Osteocyte (in vitro differentiated cells): Measurements from ENCODE around the gene NME8. TPM values are rescaled to one million over a fixed set of nuclear protein-coding genes. Genes with fewer than 3 reads are reported as not detected.
A peak's percentile ranks its signal among the peaks of the same experiment; 100 is the strongest.

Experiments used
- DNase-seq: peaks from one replicate; pipeline ENCODE4 v3.0.0; 2021; ENCODE audit warnings: mixed read lengths; ENCODE audit not compliant: unreplicated experiment; ENCODE audit errors: extremely low spot score
- H3K27ac Mint-ChIP-seq: one replicate; pipeline ENCODE4 v1.8.0; 2021; ENCODE audit warnings: mild to moderate bottlenecking, mixed read lengths; ENCODE audit not compliant: unreplicated experiment
- H3K27me3 Mint-ChIP-seq: one replicate; pipeline ENCODE4 v1.8.0; 2021; ENCODE audit warnings: mixed read lengths; ENCODE audit not compliant: unreplicated experiment
- H3K36me3 Mint-ChIP-seq: one replicate; pipeline ENCODE4 v1.8.0; 2021; ENCODE audit warnings: mixed read lengths; ENCODE audit not compliant: unreplicated experiment
- H3K4me1 Mint-ChIP-seq: one replicate; pipeline ENCODE4 v1.8.0; 2021; ENCODE audit warnings: mixed read lengths; ENCODE audit not compliant: unreplicated experiment
- H3K4me3 Mint-ChIP-seq: one replicate; pipeline ENCODE4 v1.8.0; 2021; ENCODE audit warnings: mild to moderate bottlenecking, moderate library complexity, mixed read lengths; ENCODE audit not compliant: unreplicated experiment
- H3K9me3 Mint-ChIP-seq: one replicate; pipeline ENCODE4 v1.8.0; 2021; ENCODE audit warnings: mixed read lengths; ENCODE audit not compliant: unreplicated experiment
- total RNA-seq: library from RNA; stranded (reverse); gene quantifications from 2 replicates; pipeline ENCODE4 v1.2.1, GENCODE V29; 2021
- TF ChIP-seq, protein P1 (sequence below): fragments of 200-600 bp; sonication (generic); IDR thresholded peaks from 2 replicates; pipeline ENCODE4 v1.5.0; 2021; ENCODE audit warnings: antibody characterized with exemption, mild to moderate bottlenecking, moderate library complexity

The NME8 gene
- total RNA-seq, 1 donor from 2014 or later, result not detected

DNA sequence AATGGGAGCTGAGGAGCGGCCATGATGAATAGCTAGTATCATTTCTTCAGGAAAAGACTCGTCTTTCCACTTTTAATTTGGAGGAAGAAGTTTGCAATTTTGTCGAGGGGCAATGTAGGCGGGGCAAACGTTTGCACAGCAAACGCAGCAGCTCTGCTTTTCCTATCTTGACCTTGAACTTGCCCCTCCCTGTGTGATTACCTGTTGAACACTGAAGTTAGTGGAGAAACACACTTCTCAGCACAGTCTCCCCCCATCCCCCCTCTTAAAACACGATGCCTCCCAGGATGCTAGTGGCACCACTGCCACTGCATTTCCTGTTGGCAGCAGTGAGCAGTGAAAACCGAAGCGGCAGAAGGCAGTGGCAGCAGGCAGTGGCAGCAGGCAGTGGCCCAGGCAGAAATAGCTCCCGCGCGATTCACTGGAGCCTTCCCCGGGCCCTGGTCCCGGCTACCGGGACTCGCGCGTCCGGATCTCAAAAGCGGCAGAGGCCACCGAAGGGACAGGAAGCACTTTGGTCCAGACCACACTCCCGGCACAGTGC is 72.0 kb downstream of the NME8 start, which contains the start of gene EPDR1:
Gene EPDR1, plus strand, starts transcription at position 336 of the 544 bp plus-strand sequence. CDS start 300 bp downstream, outside the sequence.
- peak; percentile 84 for DNase-seq
- peaks cover 5% of the 10 kb centered on the region for H3K9me3 Mint-ChIP-seq
- H3K4me1 Mint-ChIP-seq, result peaks cover 26% of the 10 kb centered on the region
- peaks cover 35% of the 10 kb centered on the region for H3K27me3 Mint-ChIP-seq
- peak within 1 kb of the TSS; percentile 85 for H3K4me3 Mint-ChIP-seq
- TF ChIP-seq, protein P1, sequence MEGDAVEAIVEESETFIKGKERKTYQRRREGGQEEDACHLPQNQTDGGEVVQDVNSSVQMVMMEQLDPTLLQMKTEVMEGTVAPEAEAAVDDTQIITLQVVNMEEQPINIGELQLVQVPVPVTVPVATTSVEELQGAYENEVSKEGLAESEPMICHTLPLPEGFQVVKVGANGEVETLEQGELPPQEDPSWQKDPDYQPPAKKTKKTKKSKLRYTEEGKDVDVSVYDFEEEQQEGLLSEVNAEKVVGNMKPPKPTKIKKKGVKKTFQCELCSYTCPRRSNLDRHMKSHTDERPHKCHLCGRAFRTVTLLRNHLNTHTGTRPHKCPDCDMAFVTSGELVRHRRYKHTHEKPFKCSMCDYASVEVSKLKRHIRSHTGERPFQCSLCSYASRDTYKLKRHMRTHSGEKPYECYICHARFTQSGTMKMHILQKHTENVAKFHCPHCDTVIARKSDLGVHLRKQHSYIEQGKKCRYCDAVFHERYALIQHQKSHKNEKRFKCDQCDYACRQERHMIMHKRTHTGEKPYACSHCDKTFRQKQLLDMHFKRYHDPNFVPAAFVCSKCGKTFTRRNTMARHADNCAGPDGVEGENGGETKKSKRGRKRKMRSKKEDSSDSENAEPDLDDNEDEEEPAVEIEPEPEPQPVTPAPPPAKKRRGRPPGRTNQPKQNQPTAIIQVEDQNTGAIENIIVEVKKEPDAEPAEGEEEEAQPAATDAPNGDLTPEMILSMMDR, result peak; percentile 42
- H3K36me3 Mint-ChIP-seq, result no peaks in the 10 kb centered on the region
- peak within 1 kb of the TSS; percentile 78 for H3K27ac Mint-ChIP-seq

DNA sequence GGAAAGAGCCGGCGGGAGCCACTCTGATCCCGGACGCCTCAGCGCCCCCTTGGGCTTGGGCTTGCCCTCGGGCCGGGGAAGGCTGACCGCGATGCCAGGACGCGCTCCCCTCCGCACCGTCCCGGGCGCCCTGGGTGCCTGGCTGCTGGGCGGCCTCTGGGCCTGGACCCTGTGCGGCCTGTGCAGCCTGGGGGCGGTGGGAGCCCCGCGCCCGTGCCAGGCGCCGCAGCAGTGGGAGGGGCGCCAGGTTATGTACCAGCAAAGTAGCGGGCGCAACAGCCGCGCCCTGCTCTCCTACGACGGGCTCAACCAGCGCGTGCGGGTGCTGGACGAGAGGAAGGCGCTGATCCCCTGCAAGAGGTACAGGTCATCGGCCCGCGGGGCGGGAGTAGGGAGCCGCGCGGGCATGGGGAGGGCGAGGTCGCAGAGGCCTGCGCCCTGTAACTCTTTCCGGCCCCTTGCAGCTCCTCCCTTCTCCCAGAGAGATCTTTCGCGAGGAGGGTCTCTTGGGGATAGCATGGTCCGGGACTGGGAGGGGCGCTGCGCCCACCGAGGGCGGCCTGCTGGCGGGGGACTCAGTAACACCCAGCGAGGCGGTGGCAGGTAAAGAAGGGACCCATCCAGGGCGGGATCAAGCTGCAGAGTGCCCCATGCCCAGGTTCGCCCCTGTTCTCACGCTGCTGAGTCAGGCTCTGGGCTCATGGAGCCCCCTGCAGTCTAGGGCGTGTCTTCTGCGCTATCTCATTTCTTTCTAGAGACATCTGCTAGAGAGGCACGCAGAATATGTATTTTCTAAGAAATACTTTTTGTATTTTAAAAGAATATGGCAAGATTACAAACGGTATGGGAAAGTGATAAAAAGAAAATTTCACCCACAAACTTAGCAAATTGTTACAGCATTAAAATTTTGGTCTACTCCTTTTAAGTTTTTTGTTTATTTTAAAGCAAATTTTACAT is 72.7 kb downstream of the NME8 start:
- peak overlapping the region; percentile 85 for H3K4me3 Mint-ChIP-seq
- peaks cover 22% of the 10 kb centered on the region for H3K4me1 Mint-ChIP-seq
- peak overlapping the region; percentile 78 for H3K27ac Mint-ChIP-seq
- H3K27me3 Mint-ChIP-seq, result peaks cover 29% of the 10 kb centered on the region
- H3K36me3 Mint-ChIP-seq, result peaks cover under 1% of the 10 kb centered on the region
- peak; percentile 84 for DNase-seq
- H3K9me3 Mint-ChIP-seq, result peaks cover 7% of the 10 kb centered on the region
- TF ChIP-seq, protein P1, result peak; percentile 28

DNA sequence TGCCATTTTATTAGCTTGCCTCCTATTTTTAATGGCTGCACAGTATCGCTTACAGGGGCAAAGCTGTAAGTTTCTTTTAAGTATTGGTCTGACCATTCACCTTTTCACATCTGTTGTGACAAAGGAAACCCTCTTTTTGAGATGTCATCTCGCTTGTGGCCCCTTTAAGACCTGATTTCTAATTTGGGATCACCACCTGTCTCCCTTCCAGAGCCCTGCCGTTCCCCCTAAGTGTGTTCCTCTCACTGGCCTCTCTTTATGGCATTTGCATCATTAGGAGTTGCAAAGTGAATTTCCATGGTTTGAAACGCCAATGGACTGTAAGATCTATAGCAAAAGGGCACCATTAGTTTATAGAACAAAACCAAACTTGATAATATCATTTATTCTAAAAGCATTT is 73.5 kb downstream of the NME8 start:
- peaks cover 5% of the 10 kb centered on the region for H3K36me3 Mint-ChIP-seq
- DNase-seq, result no peak
- peaks cover 9% of the 10 kb centered on the region for H3K9me3 Mint-ChIP-seq
- H3K27ac Mint-ChIP-seq, result no peak overlapping the region
- peaks cover 18% of the 10 kb centered on the region for H3K4me1 Mint-ChIP-seq
- peak overlapping the region; percentile 81 for H3K4me3 Mint-ChIP-seq
- H3K27me3 Mint-ChIP-seq, result peaks cover 27% of the 10 kb centered on the region
- TF ChIP-seq, protein P1, result no peak

DNA sequence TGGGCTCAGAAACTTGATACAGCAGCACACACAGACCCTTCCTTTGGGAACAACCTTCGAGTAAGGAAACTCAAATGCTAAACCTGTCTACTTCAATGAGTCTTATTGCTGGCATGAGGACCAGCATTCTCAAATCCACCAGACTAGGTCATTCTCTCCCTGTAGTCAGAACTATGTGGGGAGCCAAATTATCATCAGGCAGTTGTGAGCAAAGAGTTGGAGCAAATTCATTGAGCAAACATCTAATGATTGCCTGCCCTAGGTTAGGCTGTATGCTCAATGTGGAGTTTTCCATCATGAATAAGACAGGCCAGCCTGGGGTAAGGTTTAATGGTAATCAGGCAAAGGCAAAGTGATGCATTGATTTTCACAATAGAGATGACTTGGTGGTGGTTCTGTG is 75.6 kb downstream of the NME8 start:
- H3K27ac Mint-ChIP-seq, result no peak overlapping the region
- H3K4me1 Mint-ChIP-seq, result peaks cover 13% of the 10 kb centered on the region
- H3K9me3 Mint-ChIP-seq, result peaks cover 9% of the 10 kb centered on the region
- peaks cover 5% of the 10 kb centered on the region for H3K36me3 Mint-ChIP-seq
- TF ChIP-seq, protein P1, result no peak
- H3K27me3 Mint-ChIP-seq, result peaks cover 9% of the 10 kb centered on the region
- H3K4me3 Mint-ChIP-seq, result no peak overlapping the region
- no peak for DNase-seq

DNA sequence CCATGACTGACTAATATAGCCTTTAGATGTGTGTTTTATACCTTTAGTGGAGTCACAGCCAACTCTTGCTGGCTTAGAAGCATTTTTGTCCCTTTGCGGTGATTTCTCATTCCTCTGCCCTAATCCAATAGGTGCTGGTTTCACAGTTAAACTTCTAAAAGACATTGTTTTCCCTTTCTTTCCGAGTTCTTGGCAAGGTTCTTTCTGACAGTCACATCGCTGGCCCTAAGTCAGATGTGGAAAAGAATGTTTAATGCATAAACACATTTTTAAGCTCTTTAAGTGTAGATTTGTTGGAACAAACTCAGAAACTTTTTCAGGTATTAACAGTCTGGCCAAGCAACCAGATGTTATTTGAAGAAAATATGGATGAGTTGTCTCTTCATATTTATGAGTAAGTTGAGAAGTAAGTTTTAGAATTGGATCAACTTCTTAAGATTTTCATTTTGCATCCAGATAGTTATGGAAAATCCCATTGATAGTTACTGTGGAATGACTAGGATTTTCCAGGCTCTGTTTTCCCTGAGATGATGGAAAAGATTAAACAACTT is 76.2 kb downstream of the NME8 start:
- Mint-ChIP-seq H3K9me3 (peaks cover 9% of the 10 kb centered on the region), H3K36me3 (peaks cover 5% of the 10 kb centered on the region), H3K27me3 (peaks cover 3% of the 10 kb centered on the region), H3K4me1 (peaks cover 13% of the 10 kb centered on the region), H3K4me3 (no peak overlapping the region), H3K27ac (no peak overlapping the region)
- DNase-seq, result no peak
- TF ChIP-seq, protein P1, result no peak
